Stimulated activated CD8-positive, alpha-beta memory T cell treated with anti-CD3 and anti-CD28 coated beads, Interleukin-4, amount 100 ng/mL, for 24 hours (primary cell): ENCODE results near the gene FRMD1.

Experiments
- DNase-seq: peaks from one replicate; pipeline ENCODE4 v3.0.0-alpha.2; 2020; ENCODE audit warnings: low read depth

FRMD1 gene

GRCh38 chr6:168095171-168095691, 16.2 kb upstream of the FRMD1 start:
- DNase-seq, result no peak

GRCh38 chr6:168093634-168094033, 14.6 kb upstream of the FRMD1 start:
- DNase-seq, result no peak

GRCh38 chr6:168093071-168093505, 14.1 kb upstream of the FRMD1 start:
- DNase-seq, result no peak

- no peak for DNase-seq
Observed at GRCh38 chr6:168092541-168092940, 13.5 kb upstream of the FRMD1 start.

GRCh38 chr6:168091381-168092264, 12.6 kb upstream of the FRMD1 start:
- DNase-seq, result no peak

- no peak for DNase-seq
Observed at GRCh38 chr6:168090706-168091105, 11.7 kb upstream of the FRMD1 start.

- no peak for DNase-seq
Observed at GRCh38 chr6:168090064-168090690, 11.2 kb upstream of the FRMD1 start.

GRCh38 chr6:168089186-168090063, 10.4 kb upstream of the FRMD1 start:
- DNase-seq, result no peak

- DNase-seq, result no peak
Observed at GRCh38 chr6:168088161-168089053, 9.4 kb upstream of the FRMD1 start.

GRCh38 chr6:168087436-168088160, 8.6 kb upstream of the FRMD1 start:
- no peak for DNase-seq

GRCh38 chr6:168086616-168087015, 7.6 kb upstream of the FRMD1 start:
- DNase-seq, result no peak

GRCh38 chr6:168086066-168086465, 7.1 kb upstream of the FRMD1 start:
- DNase-seq, result no peak

- no peak for DNase-seq
Observed at GRCh38 chr6:168084465-168085160, 5.6 kb upstream of the FRMD1 start.

- DNase-seq, result no peak
Observed at GRCh38 chr6:168083514-168083885, 4.5 kb upstream of the FRMD1 start.

GRCh38 chr6:168082860-168083513, 4.0 kb upstream of the FRMD1 start:
- no peak for DNase-seq

- no peak for DNase-seq
Observed at GRCh38 chr6:168081858-168082546, 3.0 kb upstream of the FRMD1 start.

- DNase-seq, result no peak
Observed at GRCh38 chr6:168080393-168081077, 1.5 kb upstream of the FRMD1 start.
